Neural cell (in vitro differentiated cells): ENCODE measurements around the gene PARD6A.

ENCODE experiments used
- SMC3 ChIP-seq: fragments of 450-650 bp; conservative IDR thresholded peaks from 2 replicates; pipeline ENCODE4 v1.6.1; 2014; ENCODE audit warnings: antibody characterized with exemption, mild to moderate bottlenecking, moderate library complexity; ENCODE audit not compliant: poor library complexity
- TF ChIP-seq, protein P1 (sequence below): fragments of 450-650 bp; IDR thresholded peaks from 2 replicates; pipeline ENCODE4 v1.5.1; 2014; ENCODE audit warnings: antibody characterized with exemption, mild to moderate bottlenecking, moderate library complexity; ENCODE audit not compliant: poor library complexity, severe bottlenecking

DNA sequence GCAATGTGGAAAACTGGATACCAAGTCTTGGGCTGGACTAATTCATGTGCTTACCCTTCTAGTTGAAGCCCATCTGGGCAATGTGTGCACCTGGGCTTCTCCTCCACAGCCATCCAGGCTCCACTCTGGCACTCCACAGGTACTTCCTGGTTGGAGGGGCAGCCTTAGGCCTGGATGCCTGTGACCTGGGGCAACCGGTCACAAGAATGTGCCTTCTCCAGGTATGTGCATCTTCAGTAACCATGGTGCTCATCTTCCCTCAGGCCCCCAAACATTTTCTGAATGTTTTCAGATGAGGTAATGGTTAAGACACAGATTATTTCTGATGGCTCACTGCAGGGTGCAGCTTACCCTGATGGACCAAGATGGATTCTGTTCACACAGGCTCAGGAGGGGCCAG is 17.0 kb downstream of the PARD6A start:
- TF ChIP-seq SMC3, result no peak
- TF ChIP-seq, protein P1, sequence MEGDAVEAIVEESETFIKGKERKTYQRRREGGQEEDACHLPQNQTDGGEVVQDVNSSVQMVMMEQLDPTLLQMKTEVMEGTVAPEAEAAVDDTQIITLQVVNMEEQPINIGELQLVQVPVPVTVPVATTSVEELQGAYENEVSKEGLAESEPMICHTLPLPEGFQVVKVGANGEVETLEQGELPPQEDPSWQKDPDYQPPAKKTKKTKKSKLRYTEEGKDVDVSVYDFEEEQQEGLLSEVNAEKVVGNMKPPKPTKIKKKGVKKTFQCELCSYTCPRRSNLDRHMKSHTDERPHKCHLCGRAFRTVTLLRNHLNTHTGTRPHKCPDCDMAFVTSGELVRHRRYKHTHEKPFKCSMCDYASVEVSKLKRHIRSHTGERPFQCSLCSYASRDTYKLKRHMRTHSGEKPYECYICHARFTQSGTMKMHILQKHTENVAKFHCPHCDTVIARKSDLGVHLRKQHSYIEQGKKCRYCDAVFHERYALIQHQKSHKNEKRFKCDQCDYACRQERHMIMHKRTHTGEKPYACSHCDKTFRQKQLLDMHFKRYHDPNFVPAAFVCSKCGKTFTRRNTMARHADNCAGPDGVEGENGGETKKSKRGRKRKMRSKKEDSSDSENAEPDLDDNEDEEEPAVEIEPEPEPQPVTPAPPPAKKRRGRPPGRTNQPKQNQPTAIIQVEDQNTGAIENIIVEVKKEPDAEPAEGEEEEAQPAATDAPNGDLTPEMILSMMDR, result no peak
